GM21367 (cell line): Measurements from ENCODE around the gene DDIT3.
"Not testable (repeated sequence)": the region's sequence is repeated elsewhere in the genome, so short reads cannot be mapped to it uniquely, and the experiment has no call there.

Source experiments
- ATAC-seq: cut with Tn5 transposase; IDR thresholded peaks from one replicate; pipeline ENCODE4 v1.9.1; 2021; ENCODE audit not compliant: unreplicated experiment

Gene DDIT3

DNA sequence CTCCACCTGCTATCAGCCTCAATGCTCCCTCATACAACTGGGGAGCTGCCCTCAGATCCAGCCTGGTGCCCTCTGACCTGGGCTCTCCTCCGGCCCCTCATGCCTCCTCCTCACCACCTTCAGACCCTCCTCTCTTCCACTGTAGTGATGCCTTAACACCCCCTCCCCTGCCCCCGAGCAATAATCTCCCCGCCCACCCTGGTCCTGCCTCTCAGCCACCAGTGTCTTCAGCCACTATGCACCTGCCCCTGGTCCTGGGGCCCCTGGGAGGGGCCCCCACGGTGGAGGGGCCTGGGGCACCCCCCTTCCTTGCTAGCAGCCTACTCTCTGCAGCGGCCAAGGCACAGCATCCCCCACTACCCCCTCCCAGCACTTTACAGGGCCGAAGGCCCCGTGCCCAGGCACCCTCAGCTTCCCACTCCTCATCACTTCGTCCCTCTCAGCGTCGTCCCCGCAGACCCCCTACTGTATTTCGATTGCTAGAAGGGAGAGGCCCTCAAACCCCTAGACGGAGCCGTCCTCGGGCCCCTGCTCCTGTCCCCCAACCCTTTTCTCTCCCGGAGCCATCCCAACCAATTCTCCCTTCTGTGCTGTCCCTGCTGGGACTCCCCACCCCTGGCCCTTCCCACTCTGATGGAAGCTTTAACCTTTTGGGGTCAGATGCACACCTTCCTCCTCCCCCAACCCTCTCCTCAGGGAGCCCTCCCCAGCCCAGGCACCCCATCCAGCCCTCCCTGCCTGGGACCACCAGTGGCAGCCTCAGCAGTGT lies 5.5 kb upstream of the DDIT3 start:
- no peak for ATAC-seq

DNA sequence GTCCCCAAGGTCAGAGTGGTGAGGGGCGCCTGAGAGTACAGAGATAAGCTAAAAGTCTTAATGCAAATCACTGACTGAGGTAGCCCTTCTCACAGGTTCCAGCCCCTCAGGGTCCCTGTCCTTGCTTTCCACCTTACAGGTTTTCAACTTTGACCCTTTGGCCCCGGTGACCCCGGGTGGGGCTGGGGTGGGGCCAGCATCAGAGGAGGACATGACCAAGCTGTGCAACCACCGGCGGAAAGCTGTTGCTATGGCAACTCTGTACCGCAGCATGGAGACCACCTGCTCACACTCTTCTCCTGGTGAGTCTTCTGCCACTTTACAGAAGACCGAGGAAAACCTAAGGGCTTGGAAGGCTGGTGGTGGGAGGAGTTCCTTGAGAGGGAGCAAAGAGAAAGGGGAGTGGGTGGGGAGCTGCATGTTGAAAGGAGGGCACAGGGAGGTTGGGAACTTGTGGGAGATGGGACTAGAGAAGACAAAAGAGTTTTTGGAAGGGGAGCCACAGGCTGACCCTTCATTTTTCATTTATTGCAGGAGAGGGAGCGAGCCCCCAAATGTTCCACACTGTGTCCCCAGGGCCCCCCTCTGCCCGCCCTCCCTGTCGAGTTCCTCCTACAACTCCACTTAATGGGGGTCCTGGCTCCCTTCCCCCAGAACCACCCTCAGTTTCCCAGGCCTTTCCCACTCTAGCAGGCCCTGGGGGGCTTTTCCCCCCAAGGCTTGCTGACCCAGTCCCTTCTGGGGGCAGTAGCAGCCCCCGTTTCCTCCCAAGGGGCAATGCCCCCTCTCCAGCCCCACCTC lies 4.7 kb upstream of the DDIT3 start:
- ATAC-seq = no peak

DNA sequence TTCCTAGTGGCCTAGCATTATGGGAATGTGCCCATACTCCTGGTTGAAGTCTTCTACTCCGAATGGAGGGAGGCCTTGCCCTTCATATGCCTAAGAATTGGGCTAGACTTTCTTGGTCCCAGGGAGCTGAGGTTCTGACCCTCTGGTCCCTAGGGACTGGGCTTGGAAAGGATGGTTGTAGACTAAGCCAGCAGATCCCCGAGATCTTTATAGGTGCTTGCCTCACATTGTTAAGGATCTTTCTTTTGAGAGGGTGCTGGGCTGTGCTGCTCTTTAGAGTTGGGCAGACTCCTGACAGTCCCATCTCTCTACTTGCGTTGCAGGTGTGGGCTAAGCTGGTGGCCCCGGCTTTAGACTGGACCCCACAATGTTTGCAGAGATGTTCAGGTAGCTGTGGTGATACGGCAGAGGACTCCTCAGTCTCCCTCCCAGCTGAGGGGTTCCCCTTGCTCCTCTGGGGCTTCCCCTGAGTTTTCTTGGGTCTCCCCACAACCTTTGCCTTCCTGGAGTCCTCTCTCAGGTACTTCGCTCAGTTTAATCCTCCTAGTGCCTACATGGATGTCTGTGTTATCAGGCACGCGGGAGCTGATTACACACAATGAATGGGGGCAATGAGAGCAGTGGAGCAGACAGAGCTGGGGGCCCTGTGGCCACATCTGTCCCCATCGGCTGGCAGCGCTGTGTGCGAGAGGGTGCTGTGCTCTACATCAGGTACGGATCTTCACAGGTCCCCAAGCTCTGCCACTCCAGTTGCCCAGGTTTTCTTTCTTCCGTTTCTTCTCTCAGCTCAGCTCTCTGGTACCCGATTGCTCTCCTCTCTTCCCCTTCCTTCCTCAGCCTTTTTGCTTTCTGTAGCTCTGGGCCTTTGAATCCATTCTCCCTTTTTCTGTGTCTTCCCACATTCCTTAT lies 3.6 kb upstream of the DDIT3 start:
- no peak for ATAC-seq

DNA sequence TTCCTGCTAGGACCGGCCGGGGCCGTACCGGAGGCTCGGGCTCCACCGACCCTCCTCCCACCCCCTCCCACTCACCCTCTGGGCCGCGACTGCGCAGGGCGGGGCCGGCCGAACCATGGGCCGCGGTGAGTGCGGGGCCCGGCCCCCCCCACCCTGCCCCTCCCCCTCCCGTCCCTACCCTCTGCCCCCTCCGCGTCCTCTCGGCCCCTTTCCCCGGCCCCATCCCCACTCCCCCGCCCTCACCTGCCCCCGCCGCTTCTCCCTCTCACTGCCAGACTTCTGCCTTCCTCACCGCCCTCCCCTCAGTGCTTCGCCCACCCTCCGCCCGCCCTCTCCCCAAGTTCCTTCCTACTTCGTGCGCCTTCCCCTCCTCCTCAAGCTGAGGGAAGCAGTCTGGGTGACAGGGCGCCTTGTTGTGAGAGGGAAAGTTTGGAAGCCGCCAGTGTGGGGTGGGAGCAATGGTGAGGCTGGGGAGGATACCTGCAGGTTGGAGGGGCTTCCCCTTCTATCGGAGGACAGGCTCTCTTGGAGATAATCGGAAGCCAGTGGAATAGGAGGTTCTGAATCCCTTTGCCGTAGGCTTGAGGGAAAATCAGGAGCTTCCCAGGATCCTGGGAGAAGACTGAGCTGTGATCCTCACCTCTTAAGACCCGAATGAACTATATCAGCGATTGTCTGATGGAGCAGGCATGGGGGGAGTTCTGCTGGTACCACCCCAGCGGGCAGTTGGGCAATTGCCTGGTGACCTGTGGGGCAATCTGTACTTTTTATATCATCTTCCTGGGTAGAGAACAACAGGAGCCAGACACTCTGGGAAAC lies 2.8 kb upstream of the DDIT3 start:
- ATAC-seq = no peak

DNA sequence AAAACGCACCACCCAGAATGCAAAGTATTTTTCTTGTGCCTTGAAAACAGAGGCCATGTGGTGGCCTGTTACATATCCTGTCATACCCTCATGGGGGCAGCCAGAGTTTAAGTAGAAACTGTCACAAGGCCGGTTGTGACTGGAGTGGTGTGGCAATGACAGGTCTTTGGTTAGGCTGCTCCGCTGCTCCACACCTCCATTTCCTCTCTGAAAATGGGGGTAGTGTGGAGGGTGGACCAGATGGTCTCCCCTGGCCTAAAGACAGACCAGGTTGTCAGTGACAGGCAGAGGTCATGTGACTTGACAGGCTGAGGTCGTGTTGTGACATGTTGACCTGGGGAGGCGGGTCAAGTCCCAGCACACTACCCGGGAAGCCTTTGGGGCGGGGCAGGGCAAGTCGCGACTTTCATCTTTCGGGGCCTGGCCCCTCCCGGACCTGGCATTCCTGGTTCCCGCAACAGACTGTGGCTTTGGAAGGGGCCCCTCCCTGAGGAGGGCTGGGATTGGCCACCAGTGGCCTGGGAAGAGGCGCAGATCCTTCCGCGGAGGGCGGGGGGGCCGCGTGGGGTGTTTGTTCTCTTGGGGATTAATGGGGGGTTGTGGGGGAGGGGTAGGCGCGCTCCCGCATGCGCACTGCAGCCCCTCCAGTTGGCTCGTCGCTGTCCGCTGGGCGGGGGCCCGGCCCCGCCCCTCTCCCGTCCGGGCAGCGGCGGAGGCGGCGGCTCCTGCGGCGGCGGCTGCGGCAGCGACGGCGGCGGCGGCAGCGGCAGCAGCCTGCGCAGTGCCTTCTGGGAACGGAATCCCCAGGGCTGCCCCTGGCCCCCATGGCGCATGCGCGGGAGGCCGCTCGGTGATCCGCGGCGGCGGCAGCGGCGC lies 1.9 kb upstream of the DDIT3 start, which contains the start of gene MBD6:
MBD6 (plus strand) TSS at position 814 of the 876 bp plus-strand sequence. CDS start 1,480 bp downstream, outside the sequence.
- ATAC-seq = peak; percentile 34

DNA sequence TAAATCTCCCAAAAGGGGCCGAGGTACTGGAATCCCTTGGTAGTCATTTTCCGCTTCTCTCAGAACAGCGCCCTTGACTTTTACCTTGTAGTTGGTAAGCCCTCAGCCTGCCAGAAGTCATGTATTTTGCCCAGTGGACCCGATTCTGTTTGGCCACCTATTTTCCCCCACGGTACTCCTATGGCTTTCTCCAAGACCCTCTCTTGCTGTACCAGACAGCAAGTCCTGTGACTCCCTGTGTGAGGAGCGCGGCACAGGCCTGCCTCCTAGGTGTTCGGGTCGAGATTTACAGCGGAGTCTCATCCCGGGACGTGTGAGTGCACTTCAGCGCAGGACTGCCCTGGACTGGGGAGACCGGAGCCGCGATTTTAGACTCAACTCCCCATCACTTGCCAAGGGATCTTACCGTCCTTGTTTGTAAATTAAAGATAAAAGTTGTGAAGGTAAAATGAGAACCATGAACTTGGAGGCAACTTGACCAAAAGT lies 1.3 kb upstream of the DDIT3 start:
- no peak for ATAC-seq

DNA sequence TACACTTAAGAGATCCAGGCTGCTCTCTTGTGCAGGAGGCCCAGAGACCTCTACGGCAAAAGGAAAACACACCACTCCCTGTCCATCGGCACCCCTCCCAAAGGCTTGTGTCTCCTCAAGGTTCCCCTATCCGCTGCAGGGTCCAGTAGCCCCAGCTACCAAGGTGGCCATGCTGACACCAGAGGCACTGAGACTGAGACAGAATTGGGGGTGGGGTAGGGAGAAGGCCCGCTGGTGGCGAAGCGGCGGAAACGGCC lies 590 bp downstream of the DDIT3 start:
- ATAC-seq = no peak

DNA sequence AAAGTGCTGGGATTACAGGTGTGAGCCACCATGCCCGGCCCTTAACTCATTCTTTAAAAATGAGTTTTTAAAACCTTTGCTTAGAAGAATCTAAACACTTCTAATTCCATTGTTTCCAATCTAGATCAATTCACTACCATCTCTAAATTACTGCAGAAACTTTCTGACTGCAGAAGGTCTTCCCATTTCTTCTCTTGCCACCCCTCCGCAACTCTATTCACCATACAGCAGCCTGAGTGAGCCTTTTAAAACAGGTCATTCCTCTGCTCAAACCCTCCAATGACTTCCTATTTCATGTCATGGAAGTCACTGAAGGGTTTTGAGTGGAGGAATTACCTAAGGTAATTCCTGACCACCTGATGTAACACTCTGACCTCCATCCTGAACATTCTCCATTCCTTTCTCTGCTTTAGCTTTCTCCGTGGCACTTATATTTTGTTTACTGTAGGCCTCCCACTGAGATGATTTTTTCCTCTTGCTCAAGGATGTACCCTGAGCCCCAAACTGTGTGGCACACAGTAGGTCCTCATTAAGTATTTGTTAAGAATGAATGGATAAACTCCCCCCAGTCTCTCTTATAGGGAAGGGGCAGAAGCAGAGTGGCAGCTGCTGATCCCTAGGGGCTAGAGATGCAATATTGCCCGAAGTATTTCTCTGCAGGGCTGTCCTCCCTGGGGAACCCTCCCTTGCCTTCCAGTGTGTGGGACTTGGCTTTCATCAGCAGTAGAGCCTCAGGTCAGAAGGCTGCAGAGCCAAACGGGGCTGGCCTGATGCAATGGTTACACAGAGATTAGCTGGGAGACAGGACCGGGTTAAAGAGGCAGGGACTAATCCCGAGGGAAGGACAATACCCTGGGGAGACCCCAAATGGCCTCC lies 1.2 kb downstream of the DDIT3 start:
- no peak for ATAC-seq

DNA sequence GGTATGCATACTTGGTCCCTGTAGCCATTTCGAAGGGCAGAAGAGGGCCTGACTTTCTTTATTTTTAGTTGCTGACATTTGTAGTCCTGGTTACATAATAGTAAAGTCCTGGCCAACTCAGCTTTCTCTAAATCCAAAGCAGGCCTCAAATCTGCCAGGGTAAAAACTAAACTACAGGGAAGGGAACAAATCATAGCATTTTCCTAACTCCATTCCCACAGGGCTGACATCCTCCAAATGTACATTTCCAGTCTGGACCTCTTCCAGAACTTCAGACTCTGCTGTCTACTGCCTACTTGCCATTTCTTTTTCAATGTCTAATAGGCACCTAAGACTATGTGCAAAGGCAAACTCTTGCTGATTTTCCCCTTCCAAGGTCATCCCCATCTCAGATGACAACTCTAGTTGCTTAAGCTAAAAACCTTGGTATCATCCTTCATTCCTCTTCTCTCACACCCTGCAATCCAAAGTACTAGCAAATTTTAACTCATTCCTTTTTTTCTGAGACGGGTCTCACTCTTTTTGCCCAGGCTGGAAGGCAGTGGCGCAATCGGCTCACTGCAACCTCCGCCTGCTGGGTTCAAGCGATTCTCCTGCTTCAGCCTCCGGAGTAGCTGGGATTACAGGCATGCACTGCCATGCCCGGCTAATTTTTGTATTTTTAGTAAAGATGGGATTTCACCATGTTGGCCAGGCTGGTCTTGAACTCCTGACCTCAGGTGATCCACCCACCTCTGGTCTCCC lies 2.0 kb downstream of the DDIT3 start:
- no peak for ATAC-seq

- not testable (repeated sequence) for ATAC-seq
Observed at GRCh38 chr12:57517718-57518117, 2.6 kb downstream of the DDIT3 start.

DNA sequence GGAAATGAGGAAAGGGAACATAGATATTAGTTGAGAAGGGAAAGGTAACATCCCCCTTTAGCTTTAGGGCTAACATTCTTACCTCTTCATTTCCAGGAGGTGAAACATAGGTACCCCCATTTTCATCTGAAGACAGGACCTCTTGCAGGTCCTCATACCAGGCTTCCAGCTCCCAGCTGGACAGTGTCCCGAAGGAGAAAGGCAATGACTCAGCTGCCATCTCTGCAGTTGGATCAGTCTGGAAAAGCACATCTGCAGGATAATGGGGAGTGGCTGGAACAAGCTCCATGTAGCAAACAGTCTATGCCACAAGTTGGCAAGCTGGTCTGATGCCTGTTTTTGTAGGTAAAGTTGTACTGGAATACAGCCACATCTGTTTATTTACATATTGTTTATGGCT lies 3.1 kb downstream of the DDIT3 start:
- ATAC-seq = no peak

- ATAC-seq = no peak
Observed at GRCh38 chr12:57516617-57517153, 3.6 kb downstream of the DDIT3 start.

DNA sequence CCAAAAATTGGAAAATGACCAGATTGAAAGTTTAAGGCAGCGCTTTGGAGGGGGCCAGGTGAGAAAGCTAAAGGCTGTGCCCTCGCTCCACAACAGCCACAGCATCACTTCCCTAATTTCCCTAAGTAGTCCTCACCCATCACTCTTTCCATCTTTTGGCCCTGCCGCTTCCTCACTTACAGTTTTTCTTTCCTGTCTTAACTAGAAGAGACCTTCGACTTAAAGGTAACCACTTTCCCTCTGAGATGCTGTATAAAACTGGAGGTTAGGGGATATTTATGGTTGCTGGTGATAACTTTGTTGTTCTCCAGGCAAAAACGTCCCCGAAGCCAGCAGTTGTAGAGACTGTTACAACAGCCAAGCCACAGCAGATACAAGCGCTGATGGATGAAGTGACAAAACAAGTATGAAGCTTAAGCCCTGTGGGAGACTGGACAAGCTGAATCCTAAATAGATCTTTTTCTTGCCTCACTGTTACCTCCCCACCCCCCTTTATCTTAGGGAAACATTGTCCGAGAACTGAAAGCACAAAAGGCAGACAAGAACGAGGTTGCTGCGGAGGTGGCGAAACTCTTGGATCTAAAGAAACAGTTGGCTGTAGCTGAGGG lies 4.3 kb downstream of the DDIT3 start:
- no peak for ATAC-seq

GRCh38 chr12:57515408-57515933 lies 4.8 kb downstream of the DDIT3 start:
- no peak for ATAC-seq

- no peak for ATAC-seq
Observed at GRCh38 chr12:57514720-57515407, 5.5 kb downstream of the DDIT3 start.

GRCh38 chr12:57514246-57514645 lies 6.1 kb downstream of the DDIT3 start:
- not testable (repeated sequence) for ATAC-seq
